Neural progenitor cell (in vitro differentiated cells): ENCODE data around the gene DNMT3L. TPM values are rescaled to one million over a fixed set of nuclear protein-coding genes. Genes with fewer than 3 reads are reported as not detected.

Experiments used
- DNase-seq: peaks from one replicate; pipeline ENCODE4 v3.0.0-alpha.2; 2016; ENCODE audit warnings: low spot score
- H2AFZ ChIP-seq: fragments of 200-600 bp; sonication (generic); replicated peaks from 2 replicates; pipeline ENCODE4 v1.6.1; 2016; ENCODE audit warnings: antibody characterized with exemption
- H3F3A ChIP-seq: fragments of 200-600 bp; sonication (generic); 2 replicates; pipeline ENCODE4 v1.6.1; 2016; ENCODE audit warnings: antibody characterized with exemption, low read depth
- H3K27ac ChIP-seq: fragments of 200-600 bp; sonication (generic); 2 replicates; pipeline ENCODE4 v1.5.1; 2016; ENCODE audit warnings: mild to moderate bottlenecking
- H3K27me3 ChIP-seq: fragments of 200-600 bp; sonication (generic); 2 replicates; pipeline ENCODE4 v1.6.1; 2016; ENCODE audit warnings: mild to moderate bottlenecking, moderate library complexity
- H3K36me3 ChIP-seq: fragments of 200-600 bp; sonication (generic); 2 replicates; pipeline ENCODE4 v1.5.1; 2016
- H3K4me1 ChIP-seq: fragments of 200-600 bp; sonication (generic); 2 replicates; pipeline ENCODE4 v1.6.1; 2016; ENCODE audit warnings: mixed run types
- H3K4me2 ChIP-seq: fragments of 200-600 bp; sonication (generic); 2 replicates; pipeline ENCODE4 v1.6.1; 2016
- H3K4me3 ChIP-seq: fragments of 200-600 bp; sonication (generic); 2 replicates; pipeline ENCODE4 v1.5.1; 2016
- H3K79me2 ChIP-seq: fragments of 200-600 bp; sonication (generic); 2 replicates; pipeline ENCODE4 v1.6.1; 2016; ENCODE audit warnings: low read depth
- H3K9ac ChIP-seq: fragments of 200-600 bp; sonication (generic); 2 replicates; pipeline ENCODE4 v1.6.1; 2016
- H3K9me3 ChIP-seq: fragments of 200-600 bp; sonication (generic); 2 replicates; pipeline ENCODE4 v1.5.1; 2016; ENCODE audit warnings: low read depth
- H4K20me1 ChIP-seq: fragments of 200-600 bp; sonication (generic); 2 replicates; pipeline ENCODE4 v1.6.1; 2016; ENCODE audit warnings: low read depth
- H3K27ac Mint-ChIP-seq: 3 replicates; pipeline ENCODE4 v1.8.0; 2021; ENCODE audit warnings: mixed read lengths
- H3K27me3 Mint-ChIP-seq: 2 replicates; pipeline ENCODE4 v1.8.0; 2022; ENCODE audit warnings: low read depth, mild to moderate bottlenecking, inconsistent platforms, moderate library complexity, mixed read lengths; ENCODE audit not compliant: insufficient read depth
- H3K36me3 Mint-ChIP-seq: 3 replicates; pipeline ENCODE4 v1.8.0; 2021; ENCODE audit warnings: mixed read lengths
- H3K4me1 Mint-ChIP-seq: 3 replicates; pipeline ENCODE4 v1.8.0; 2021; ENCODE audit warnings: mixed read lengths
- H3K4me3 Mint-ChIP-seq: 3 replicates; pipeline ENCODE4 v1.8.0; 2021; ENCODE audit warnings: mild to moderate bottlenecking, moderate library complexity, mixed read lengths
- H3K9me3 Mint-ChIP-seq: 3 replicates; pipeline ENCODE4 v1.8.0; 2020; ENCODE audit warnings: mixed read lengths
- CTCF ChIP-seq: fragments of 200-600 bp; sonication (generic); IDR thresholded peaks from 2 replicates; pipeline ENCODE4 v1.5.1; 2017; ENCODE audit warnings: antibody characterized with exemption, mild to moderate bottlenecking
- EZH2 ChIP-seq: fragments of 200-600 bp; sonication (generic); IDR thresholded peaks from 2 replicates; pipeline ENCODE4 v1.6.1; 2017; ENCODE audit warnings: antibody characterized with exemption, mild to moderate bottlenecking, moderate library complexity
- EZH2phosphoT487 ChIP-seq: fragments of 200-600 bp; sonication (generic); IDR thresholded peaks from 2 replicates; pipeline ENCODE4 v1.6.1; 2017; ENCODE audit warnings: antibody characterized with exemption
- total RNA-seq: library from RNA; depleted of rRNA; stranded (reverse); fragments of >200 nt; gene quantifications from 2 replicates; pipeline ENCODE4 v1.2.3, GENCODE V29; 2015; ENCODE audit warnings: low replicate concordance

Gene DNMT3L
- total RNA-seq, 1 donor from 2014 or later: not detected

- no peak overlapping the region for H2AFZ ChIP-seq
- no peaks in the 10 kb centered on the region for H4K20me1 ChIP-seq
- peaks cover 22% of the 10 kb centered on the region for H3K27me3 ChIP-seq
- H3K9me3 ChIP-seq: no peaks in the 10 kb centered on the region
- Mint-ChIP-seq H3K27ac (no peak overlapping the region), H3K4me3 (no peak overlapping the region), H3K27me3 (peaks cover 3% of the 10 kb centered on the region), H3K9me3 (no peaks in the 10 kb centered on the region), H3K4me1 (no peaks in the 10 kb centered on the region), H3K36me3 (no peaks in the 10 kb centered on the region)
- no peak overlapping the region for H3K4me3 ChIP-seq
- H3K36me3 ChIP-seq: no peaks in the 10 kb centered on the region
- no peak overlapping the region for H3K27ac ChIP-seq
- H3K79me2 ChIP-seq: no peaks in the 10 kb centered on the region
- DNase-seq: no peak
- H3K9ac ChIP-seq: no peak overlapping the region
- H3F3A ChIP-seq: no peaks in the 10 kb centered on the region
- peaks cover 2% of the 10 kb centered on the region for H3K4me1 ChIP-seq
- TF ChIP-seq EZH2phosphoT487 (no peak), EZH2 (no peak), CTCF (no peak)
- no peak overlapping the region for H3K4me2 ChIP-seq
These were observed 28.8 kb upstream of the DNMT3L start for GRCh38 chr21:44290327-44291077.

GRCh38 chr21:44289381-44290010 is 27.8 kb upstream of the DNMT3L start:
- H3K9me3 Mint-ChIP-seq: no peaks in the 10 kb centered on the region
- Histone ChIP-seq H3K27me3 (peaks cover 32% of the 10 kb centered on the region), H3K27ac (no peak overlapping the region), H3K4me1 (peaks cover 5% of the 10 kb centered on the region), H3K9me3 (no peaks in the 10 kb centered on the region), H3K4me2 (no peak overlapping the region), H4K20me1 (peaks cover 5% of the 10 kb centered on the region), H3K4me3 (no peak overlapping the region), H3K9ac (no peak overlapping the region), H3F3A (no peaks in the 10 kb centered on the region), H2AFZ (no peak overlapping the region), H3K79me2 (no peaks in the 10 kb centered on the region), H3K36me3 (no peaks in the 10 kb centered on the region)
- peaks cover 3% of the 10 kb centered on the region for H3K27me3 Mint-ChIP-seq
- H3K27ac Mint-ChIP-seq: no peak overlapping the region
- H3K4me3 Mint-ChIP-seq: no peak overlapping the region
- H3K36me3 Mint-ChIP-seq: no peaks in the 10 kb centered on the region
- DNase-seq: no peak
- H3K4me1 Mint-ChIP-seq: peaks cover 1% of the 10 kb centered on the region
- TF ChIP-seq EZH2phosphoT487 (no peak), CTCF (no peak), EZH2 (no peak)

GRCh38 chr21:44288251-44289110 is 26.8 kb upstream of the DNMT3L start:
- peaks cover 3% of the 10 kb centered on the region for H3K27me3 Mint-ChIP-seq
- H3K4me1 Mint-ChIP-seq: peaks cover 11% of the 10 kb centered on the region
- no peaks in the 10 kb centered on the region for H3K36me3 ChIP-seq
- no peak overlapping the region for H3K27ac ChIP-seq
- peaks cover 42% of the 10 kb centered on the region for H3K27me3 ChIP-seq
- peaks cover 15% of the 10 kb centered on the region for H4K20me1 ChIP-seq
- TF ChIP-seq CTCF (no peak), EZH2 (no peak), EZH2phosphoT487 (no peak)
- no peak overlapping the region for H3K4me2 ChIP-seq
- H3K9me3 ChIP-seq: no peaks in the 10 kb centered on the region
- no peak overlapping the region for H3K4me3 ChIP-seq
- H3K4me1 ChIP-seq: peaks cover 11% of the 10 kb centered on the region
- H3K9me3 Mint-ChIP-seq: no peaks in the 10 kb centered on the region
- no peak overlapping the region for H3K9ac ChIP-seq
- no peak overlapping the region for H2AFZ ChIP-seq
- no peak overlapping the region for H3K4me3 Mint-ChIP-seq
- H3F3A ChIP-seq: peaks cover 6% of the 10 kb centered on the region
- peak overlapping the region; percentile 29 for H3K27ac Mint-ChIP-seq
- H3K36me3 Mint-ChIP-seq: no peaks in the 10 kb centered on the region
- no peaks in the 10 kb centered on the region for H3K79me2 ChIP-seq
- DNase-seq: no peak
